ENCODE measurements around the gene FHIT.
A peak's percentile ranks its signal among the peaks of the same experiment; 100 is the strongest.

The FHIT gene

DNA sequence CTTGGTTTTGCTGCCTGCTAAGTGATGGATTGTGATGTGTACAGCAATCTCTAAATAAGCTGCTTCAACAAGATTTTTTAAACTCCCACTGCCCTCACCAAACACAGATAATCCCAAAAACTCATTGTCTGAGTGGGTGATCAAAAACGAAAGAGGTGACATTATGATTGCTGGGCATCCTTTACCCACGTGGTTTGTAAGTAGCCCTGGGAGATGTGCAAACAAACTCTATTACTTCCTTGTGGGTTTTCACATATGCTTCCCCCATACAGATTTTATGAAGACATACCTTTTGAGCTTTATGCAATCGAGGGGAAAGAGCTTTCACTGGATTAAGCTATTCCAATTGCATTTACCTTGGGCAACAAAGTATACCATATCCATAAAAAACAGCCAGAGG lies 1000.4 kb downstream of the FHIT start:
- peak; percentile 3 for DNase-seq

DNA sequence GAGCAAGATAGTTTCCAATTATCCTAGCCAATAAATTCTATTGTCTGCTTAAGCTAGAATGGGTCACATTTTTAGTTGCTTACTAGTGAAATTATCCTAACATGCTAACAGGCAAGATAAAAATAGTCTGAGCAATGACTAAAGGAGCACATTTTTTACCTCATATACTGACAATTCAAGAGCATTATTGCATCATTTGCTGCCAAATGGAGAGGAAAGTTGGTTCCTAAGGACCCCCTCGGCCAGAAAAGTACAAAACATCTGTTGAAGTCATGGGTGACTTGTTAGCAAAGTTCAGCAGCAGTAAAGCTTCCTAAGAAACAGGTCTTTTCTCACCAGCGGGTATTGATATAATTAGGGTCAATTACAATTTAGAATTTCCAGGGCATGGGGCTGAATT lies 1001.0 kb downstream of the FHIT start:
- no peak for DNase-seq

DNA sequence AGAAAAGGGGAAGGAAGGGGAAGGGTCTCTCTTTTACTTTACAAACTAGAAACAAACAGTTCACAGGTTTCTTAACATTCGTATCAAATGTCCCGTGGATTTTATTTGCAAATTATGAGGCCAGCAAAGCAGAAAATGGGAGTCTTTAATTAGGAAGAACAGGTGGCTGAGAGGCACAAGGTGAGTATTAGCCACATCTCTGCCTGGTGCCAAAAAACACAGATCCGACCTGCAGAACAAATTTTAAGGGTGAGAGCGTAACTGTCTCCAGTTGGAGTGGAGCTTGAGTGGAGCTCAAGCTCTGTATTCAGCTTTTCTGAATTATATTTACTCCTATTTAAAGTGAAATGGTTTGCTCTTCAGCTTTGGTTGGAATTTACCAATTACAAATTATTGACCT lies 1004.9 kb downstream of the FHIT start:
- no peak for DNase-seq

DNA sequence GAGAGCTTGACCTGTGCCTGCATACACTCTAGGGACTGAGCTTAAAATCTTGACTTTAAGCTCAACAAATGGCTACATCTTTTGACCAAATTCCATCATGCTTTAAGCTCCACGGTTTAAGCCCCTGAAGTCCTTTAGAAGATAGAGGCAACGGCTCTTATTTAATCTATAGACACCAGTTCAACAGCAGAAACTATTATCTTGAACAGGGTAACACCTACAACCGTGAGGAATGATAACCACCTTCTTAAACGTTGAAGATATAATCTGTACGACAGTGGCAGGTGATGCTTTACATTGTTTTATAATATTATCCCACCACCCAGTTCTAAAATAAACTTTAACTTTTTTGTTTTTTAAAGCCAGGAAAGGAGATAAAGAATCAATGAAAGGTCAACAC lies 1007.8 kb downstream of the FHIT start:
- no peak for DNase-seq

DNA sequence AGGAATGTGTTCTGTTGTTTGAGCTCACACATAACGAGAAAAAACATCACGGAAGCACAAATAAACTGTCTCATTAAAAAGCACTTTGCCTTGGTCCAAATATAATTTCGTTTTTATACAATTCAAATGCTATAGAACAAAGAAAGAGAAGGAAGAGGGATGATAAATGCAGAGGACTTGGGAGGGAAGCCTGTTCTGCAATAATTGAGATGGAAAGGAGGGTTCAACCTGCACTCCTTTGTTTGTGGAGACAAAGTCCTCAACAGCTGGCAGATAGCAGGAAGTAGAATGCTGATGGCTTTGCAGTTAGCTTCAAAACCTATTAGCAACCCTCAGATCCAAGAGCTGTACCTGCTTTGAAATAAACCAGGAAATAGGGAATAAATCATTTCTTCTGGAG lies 1010.8 kb downstream of the FHIT start:
- no peak for DNase-seq

DNA sequence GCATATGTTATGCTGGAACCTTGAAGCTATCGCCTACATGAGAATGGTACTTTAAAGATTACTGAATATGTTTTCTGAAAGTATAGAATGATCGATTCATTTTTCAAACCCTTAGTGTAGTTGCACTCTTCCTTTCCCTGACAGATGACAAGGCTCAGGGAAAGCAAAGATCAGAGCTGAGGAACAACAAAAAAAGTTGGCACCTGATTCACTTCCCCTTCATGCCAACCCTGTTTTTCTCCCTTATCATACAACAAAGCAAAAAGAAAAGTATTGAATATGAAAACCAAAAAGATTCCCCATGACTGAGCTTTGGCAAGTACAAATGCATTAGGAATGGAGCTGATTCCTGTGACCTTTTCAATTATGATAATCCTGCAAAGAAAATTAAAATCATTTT lies 1012.7 kb downstream of the FHIT start:
- no peak for DNase-seq

DNA sequence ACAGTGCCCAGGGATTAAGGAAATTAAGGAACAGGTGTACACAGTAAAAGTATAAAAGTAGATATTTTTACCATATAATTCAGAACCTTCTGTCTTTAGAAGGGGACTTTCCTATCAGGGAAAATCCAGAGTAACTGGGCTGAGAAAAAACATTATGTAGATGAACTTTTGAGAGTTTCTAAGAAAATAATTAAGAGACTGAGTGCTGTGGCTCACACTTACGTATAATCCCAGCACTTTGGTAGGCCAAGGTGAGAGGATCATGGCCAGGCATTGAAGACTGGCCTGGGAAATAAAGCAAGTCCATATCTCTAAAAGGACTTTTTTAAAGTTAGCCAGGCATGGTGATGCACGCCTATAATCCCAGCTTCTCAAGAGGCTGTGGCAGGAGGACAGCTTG lies 1021.8 kb downstream of the FHIT start:
- DNase-seq, result no peak

DNA sequence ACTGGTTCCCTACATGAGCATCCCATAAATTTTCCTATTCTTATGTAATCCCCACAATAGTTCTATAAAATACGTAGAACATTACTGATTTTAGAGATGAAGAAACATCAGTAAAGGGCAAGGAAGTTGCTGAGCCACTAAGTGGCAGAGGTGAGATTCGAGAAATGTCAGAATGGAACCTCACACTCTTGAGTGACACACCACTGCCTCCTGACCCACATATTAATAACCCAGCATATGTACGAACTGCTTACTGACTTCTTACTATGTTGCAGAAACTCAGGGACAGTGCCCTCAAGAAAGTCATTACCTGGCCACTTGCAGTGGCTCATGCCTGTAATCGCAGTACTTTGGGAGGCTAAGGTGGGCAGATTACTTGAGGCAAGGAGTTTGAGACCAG lies 1022.4 kb downstream of the FHIT start:
- DNase-seq, result no peak

DNA sequence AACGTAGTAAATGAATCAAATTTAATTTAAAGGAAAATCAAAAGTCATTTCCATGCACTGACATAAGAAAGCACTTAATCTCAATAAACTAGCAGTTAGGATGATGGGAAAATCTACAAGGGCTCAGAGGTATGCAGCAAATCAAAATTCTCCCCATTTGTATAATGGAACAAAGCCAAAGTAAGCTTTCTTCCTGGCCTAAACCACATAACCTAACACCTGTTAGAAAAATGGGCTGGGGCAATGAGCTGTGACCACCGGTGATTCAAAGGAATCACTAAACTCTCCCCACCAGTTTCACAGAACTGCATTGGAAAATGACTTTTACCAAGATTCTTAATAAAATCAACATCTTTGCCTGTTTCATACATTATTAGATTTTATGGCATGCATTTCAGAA lies 1024.3 kb downstream of the FHIT start:
- no peak for DNase-seq

DNA sequence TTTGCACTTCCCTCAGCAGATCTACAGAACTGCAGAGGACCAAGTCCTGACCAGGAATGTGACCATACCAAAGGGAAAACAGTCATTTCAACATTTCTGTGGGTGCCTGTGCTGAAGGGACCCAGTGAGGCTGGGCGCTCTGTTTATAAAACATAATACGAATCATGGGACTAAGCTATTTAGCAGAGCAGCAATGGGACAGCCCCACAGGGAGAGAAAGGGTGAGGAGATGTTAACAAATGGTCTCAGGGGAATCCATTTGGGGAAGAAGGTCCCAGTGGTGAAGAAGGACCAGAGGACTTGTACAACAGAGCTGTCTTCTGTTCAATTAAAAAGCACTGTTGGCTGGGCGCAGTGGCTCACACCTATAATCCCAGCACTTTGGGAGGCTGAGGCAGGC lies 1025.4 kb downstream of the FHIT start:
- DNase-seq, result no peak

DNA sequence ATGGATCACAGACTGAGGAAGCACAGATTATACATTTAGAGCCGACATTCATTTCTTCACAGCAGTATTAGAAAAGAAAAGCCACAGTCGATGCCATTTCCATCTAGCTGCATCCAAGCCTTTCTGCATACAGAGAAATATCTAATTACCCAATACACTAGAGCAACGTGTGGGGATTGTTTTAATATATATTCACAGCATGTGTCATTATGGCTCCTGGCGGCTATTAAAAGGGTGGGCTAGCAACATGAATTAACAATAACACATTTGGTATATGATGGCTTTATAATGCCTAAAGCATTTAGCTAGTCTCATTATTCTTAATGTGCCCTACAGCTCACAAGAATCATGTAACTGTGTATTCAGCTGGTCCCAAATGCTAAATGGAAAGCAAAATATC lies 1030.5 kb downstream of the FHIT start:
- DNase-seq, result no peak

DNA sequence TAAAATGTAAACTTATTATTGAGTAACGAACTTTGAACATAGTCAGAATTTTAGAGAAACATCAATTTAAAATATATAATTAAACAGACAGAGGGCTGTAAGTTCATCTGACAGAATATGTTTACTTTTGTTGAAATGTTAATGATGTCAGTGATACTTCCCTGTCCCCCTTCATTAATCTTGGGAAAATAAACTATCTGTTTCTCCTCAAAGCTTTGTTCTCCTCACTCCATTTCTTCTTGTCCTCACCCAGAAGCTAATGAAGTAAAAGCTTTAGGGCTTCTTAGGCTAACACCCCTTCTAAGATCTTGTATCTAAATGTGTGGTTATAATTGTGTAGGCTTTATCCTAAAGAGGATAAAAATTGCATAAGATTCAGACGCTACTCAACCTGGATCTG lies 1031.8 kb downstream of the FHIT start:
- no peak for DNase-seq

DNA sequence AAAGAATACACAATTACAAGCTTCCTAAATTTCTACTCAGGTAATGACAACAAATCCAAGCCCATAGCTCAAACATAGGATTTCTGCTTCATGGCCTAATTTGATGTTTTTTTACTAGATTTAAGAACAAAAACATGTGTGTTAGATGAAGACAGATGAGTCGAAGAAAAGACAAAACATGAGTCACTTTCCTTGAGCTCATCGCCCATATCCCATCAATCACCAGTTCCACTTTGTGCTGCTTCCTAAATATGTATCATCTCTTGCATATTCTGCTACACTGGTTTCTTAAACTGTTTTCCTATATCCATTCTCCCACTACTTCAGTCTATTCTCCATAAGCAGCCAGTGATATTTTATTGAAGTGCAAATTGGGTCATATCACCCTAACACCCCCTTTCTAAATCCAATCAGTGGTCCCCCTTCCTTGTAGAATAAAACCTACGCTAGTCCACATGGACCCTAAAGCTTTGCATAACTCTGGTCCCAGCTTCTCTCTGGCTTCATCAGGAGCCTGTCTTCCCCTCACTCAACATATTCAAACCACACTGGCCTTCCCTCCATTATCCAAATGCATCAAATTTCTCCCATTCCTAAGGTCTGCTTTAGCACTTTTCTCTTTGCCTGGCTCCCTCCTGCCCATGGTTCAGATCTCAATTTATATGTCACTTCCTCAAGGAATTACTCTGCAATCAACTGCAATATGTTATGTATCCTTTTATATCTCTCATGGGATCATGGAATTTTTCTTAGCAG lies 1033.9 kb downstream of the FHIT start:
- DNase-seq, result no peak

DNA sequence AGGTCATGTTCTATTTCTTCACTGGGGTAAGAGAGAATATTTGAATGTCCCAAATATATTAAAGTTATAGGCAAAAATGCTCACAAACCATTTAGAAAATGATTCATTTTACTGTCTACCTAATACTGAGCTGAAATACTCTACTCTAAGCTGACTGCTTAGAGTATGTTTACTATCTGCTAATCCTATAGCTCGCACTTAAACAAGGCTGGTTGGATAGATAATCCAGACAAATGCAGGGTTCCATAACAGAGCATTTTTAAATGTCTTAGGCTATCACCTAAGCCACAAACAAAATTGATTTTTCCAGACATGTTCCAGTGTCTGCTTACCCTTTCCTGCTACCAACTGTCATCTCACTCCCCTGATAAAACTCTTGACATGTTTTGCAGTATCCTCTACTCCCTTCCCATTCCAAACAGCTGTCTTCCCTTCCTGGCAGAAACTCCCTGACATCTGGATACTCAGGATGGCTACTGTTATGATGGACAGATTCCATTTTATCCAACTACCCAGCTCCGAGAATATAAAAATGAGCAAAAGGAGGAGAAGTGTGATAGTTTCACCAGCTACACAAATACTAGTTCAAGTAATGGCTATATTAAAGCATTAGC lies 1034.7 kb downstream of the FHIT start:
- no peak for DNase-seq

DNA sequence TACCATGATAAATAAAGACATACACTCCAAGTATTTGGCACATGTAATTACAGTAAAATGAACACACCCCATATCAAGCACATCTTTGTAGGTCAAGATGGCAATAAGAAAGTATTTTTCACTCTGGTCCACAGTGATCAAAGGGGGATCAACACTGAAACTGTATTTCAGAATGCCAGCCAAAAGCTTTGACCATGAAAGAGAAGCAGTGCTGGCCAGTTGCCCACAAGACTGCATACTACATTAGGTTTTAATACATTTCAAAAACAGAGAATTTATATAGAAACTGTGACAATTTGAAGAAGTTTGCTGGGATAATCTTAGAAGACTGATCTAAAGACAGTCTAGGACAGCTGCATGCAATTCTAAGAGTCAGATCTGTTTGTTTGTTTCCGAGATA lies 1035.3 kb downstream of the FHIT start:
- no peak for DNase-seq

DNA sequence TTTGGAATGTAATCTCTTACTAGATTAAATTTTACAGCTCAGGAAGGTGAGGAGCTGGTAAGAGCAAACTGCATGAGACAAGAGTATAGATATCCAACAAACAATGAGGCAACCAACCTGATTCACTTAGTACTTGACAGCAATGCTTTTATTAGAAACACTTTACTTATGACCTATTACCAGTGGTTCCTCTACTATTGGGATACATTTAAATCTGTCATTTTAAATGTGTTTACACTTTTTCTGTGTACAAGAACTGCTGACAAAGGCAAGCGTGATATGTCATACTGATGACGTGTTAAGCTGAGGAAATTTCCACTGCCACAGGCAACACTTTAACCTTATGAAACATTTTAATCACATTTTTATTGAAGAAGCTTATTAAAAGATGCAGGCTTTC lies 1043.3 kb downstream of the FHIT start:
- no peak for DNase-seq

DNA sequence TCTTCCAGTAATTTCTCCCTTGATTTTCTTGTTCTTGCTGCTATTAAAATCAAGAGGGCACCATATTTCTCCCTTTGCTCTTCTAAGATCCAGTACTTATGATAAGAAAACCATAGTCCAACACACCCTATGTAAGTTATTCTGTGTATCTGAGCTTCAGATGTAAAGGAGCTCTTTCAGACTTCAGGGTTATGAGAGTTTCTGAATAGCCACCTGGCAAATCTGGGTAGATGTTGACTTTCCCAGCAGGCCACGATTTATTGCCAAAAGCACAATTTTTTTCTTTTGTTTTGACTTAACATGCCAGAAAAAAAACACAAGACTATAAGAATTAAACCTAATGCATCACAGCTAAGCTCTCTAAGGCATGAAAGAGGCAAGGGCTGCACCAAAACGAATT lies 1045.0 kb downstream of the FHIT start:
- DNase-seq, result no peak

DNA sequence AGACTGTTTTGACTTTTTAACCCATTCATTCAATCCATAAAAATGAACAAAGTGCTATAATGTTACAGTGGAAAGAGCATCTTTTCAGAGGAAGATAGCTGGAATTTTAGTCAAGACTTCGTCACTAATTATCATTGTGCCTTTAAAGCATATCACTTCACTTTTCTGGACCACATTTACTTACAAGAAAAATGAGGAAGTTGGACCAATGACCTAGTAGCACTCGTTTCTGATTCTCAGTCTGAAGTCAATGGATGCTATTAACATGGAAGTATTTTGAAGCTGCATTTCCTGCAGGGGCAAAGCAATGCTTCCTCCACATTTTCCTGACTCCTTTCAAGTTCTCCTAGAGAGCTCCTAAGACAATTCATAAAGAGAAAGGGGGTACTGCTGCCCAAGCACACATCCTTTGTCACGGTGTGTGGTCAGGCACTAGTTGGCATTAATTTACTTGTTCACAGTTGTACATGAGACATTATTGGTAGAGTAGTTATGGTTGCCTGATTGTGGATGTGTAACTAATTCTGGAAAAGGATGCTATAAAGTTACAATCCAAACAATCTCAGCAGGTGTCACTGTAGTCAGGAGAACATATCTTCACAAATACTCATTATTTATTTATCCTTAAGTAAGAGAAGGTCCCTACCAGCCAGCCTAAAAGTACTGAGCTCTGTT lies 1049.1 kb downstream of the FHIT start:
- DNase-seq, result no peak

DNA sequence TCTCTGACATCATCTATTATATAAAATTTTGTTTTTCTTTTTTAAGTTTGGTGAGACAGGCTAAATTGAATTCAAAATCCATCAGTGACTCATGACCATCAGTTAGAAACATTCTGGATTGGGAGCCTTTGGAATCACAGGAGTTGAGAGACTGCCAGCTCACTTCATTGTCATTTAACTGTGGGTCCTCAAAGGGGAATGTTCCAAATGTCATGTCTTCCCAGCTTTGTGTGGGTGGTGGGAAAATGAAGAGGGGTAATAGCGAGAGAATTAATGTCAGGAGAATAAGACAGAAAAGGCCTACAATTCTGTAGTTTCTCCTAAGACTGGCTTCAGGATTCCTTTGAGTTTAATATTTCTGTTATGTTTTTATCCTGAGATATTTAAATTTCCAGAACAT lies 1051.9 kb downstream of the FHIT start:
- no peak for DNase-seq

DNA sequence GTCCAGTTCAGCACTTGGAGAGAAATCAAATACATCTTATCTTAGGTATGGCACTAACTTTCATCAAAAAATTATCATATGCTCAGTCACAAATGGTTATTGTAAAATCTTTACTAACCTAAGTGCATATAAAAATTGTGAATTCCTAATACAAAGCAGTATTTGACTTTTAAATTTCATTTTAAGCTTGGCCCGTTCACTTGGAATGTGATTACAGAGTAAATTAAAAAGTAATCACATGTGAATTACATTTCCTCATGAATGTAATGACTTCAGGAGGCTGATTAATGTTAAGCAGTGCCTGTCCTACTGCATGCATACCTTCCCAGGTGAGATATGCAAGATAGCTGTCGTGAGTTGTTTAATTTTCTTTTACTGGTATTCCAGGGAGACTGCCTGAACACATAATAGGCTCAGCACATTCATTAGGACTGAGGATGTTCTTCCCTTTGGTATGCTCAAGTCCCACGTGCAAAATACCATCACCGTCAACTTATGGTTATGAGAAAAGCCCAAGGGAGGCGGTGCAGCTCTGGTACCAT lies 1053.0 kb downstream of the FHIT start:
- DNase-seq, result no peak

DNA sequence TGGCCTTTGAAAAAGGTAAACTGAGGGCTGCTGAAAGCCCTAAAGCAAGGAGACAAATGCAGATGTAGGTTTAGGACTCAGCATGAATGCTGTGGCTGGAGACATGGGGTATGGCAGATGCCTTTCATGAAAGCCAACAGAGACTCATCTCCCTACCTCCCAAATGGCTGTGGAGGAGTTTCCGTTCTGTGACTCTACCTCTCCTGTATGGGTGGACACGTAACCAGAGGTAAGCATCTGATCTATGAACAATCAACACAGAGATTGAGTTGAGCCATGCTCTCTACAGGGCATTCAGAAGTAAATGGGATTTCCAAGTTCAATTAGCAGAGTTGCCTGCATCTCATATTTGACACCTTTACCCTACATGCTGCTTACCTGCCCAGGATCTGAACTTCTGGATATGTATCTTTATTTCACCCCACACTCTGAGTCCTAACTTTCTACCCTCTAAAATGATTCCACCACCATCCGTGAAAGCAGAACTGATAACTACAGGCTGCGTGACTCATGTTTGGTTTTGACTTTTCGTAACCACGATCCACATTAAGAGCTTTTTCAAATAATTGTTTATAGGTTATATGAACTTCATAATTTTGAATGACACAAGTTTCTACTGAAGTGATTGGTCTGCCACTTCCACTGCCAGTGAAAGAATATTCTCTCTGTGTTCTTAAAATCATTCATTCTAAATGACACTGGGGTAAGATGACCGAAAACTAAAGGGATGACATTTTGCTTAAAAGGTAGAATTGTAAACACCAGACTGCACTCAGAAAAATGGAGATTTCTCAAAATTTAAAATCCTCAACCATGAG lies 1058.7 kb downstream of the FHIT start:
- DNase-seq, result peak; percentile 68

DNA sequence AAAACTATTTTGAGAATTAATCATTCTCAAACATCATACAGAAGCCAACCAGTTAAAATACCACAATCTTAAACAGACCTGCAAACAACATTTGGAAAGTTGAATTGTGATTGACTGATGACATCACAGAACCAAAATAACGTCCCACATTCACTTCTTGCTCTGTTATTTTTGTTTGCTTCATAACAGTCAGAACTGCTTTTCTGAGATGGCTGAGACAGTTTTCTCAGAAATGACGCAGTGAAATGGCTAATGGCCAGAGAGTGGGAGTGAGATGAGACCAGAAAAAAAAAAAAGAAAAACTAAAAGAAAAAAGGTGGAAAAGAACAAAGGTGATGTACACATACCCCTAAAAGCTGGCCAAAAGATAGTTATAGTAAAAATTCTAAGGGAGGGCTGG lies 1061.2 kb downstream of the FHIT start:
- DNase-seq, result peak; percentile 43

DNA sequence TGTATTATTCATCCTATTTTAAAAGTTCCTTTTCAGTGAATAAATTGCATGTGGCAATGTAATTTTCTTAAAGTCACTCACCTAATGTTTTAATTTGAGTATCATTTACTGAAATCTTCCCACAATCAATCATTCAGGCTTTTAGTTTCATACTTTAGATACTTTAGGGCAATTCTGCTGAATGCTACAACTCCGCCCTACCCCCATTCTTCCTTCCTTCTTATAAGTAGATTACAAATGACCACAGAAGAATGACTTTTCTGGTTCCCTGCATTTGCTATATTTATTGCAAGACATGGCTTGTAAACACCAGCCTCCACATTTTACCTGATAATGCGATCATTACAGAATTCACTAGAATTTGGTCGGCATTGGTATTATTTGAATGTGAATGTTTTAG lies 1061.9 kb downstream of the FHIT start:
- peak; percentile 44 for DNase-seq

Measured in activated CD4-positive, alpha-beta T cell treated with anti-CD3 and anti-CD28 coated beads, Interleukin-2, amount 50 U/mL, for 16 hours (primary cell).